GM12878 (cell line): ENCODE data around the gene ZNF512B. TPM values are rescaled to one million over a fixed set of nuclear protein-coding genes. Genes with fewer than 3 reads are reported as not detected.

ENCODE experiments used
- ATAC-seq: fragments of 200-7000 bp; cut with Tn5 transposase; 3 replicates; pipeline ENCODE4 v1.9.1; 2020; ENCODE audit warnings: mild to moderate bottlenecking, moderate library complexity
- BruUV-seq: library from RNA; stranded (reverse); fragments of 400-500 nt; replicated peaks from 2 replicates; lab custom pipeline; 2021; lab: Mats Ljungman, UMichigan
- CTCF ChIA-PET: fragments of 300-600 bp; sonication (Branson Sonifier 250); formaldehyde crosslinking; extraction: SDS; loops from one replicate; lab custom pipeline; 2021; ENCODE audit warnings: inconsistent platforms; lab: Yijun Ruan, JAX
- POLR2A ChIA-PET: fragments of 350-600 bp; formaldehyde crosslinking; extraction: SDS; loops from one replicate; lab custom pipeline; 2021; ENCODE audit warnings: inconsistent platforms; lab: Charles Lee
- RAD21 ChIA-PET: fragments of 300-600 bp; sonication (Branson Sonifier 250); formaldehyde crosslinking; loops from one replicate; lab custom pipeline; 2023; ENCODE audit warnings: antibody characterized with exemption; ENCODE audit not compliant: unreplicated experiment; lab: Charles Lee
- SMC1A ChIA-PET: fragments of 300-600 bp; sonication (Branson Sonifier 250); formaldehyde crosslinking; loops from one replicate; lab custom pipeline; 2023; ENCODE audit not compliant: unreplicated experiment, uncharacterized antibody; lab: Charles Lee
- DNase-seq: peaks from one replicate; pipeline ENCODE4 v3.0.0-alpha.2; 2011; ENCODE audit warnings: low read depth, low spot score
- FAIRE-seq: peaks from 3 replicates; lab custom pipeline; 2011; peaks lifted over from hg19 to GRCh38; lab: Jason Lieb, UNC
- H2AFZ ChIP-seq: 2 replicates; pipeline ENCODE4 v1.6.0; 2011; ENCODE audit warnings: low read depth, low read length, control low read depth; ENCODE audit not compliant: control insufficient read depth
- H3K27ac ChIP-seq: 2 replicates; pipeline ENCODE4 v1.5.1; 2011; ENCODE audit warnings: control low read depth; ENCODE audit not compliant: control insufficient read depth, insufficient read depth
- H3K27me3 ChIP-seq, 2 experiments: replicated peaks in 1 of 2; 2 replicates each; pipeline versions ENCODE4 v1.6.0 to v1.6.1; 2011; ENCODE audit warnings: low read length in 1 of 2; ENCODE audit not compliant: control insufficient read depth in 2 of 2, insufficient read depth in 2 of 2
- H3K36me3 ChIP-seq, 2 experiments: 2 replicates each; pipeline ENCODE4 v1.5.1; 2011; ENCODE audit warnings: low read length in 1 of 2; ENCODE audit not compliant: control insufficient read depth in 2 of 2, insufficient read depth in 2 of 2
- H3K4me1 ChIP-seq: 2 replicates; pipeline ENCODE4 v1.6.1; 2011; ENCODE audit warnings: mild to moderate bottlenecking, low read length, moderate library complexity, mixed read lengths; ENCODE audit not compliant: control insufficient read depth, insufficient read depth
- H3K4me2 ChIP-seq: 2 replicates; pipeline ENCODE4 v1.6.0; 2011; ENCODE audit warnings: control low read depth; ENCODE audit not compliant: control insufficient read depth, insufficient read depth
- H3K4me3 ChIP-seq: fragments of 200-600 bp; sonication (generic); 2 replicates; pipeline ENCODE4 v1.5.1; 2016
- H3K79me2 ChIP-seq: 2 replicates; pipeline ENCODE4 v1.6.0; 2011; ENCODE audit warnings: low read length; ENCODE audit not compliant: control insufficient read depth, insufficient read depth
- H3K9ac ChIP-seq: 2 replicates; pipeline ENCODE4 v1.8.0; 2011; ENCODE audit warnings: low read length, control low read depth, mixed read lengths; ENCODE audit not compliant: control insufficient read depth, insufficient read depth
- H3K9me3 ChIP-seq: replicated peaks from 3 replicates; pipeline ENCODE4 v1.5.1; 2011; ENCODE audit warnings: mild to moderate bottlenecking, low read length; ENCODE audit not compliant: control insufficient read depth, insufficient read depth
- H4K20me1 ChIP-seq: 2 replicates; pipeline ENCODE4 v1.6.0; 2011; ENCODE audit not compliant: control insufficient read depth, insufficient read depth
- ASH2L ChIP-seq: fragments of 300-600, 200-600 bp; sonication (generic); IDR thresholded peaks from 2 replicates; pipeline ENCODE4 v1.6.1; 2017; ENCODE audit warnings: low read depth, mild to moderate bottlenecking, borderline replicate concordance
- CHD2 ChIP-seq: IDR thresholded peaks from 2 replicates; pipeline ENCODE4 v1.6.1; 2011; ENCODE audit warnings: low read depth, low read length, improper control_type of control experiment, borderline replicate concordance
- RUNX3 ChIP-seq: IDR thresholded peaks from 2 replicates; pipeline ENCODE4 v1.6.1; 2012; ENCODE audit warnings: low read length, inconsistent platforms
- SP1 ChIP-seq: IDR thresholded peaks from one replicate; pipeline ENCODE4 v1.6.1; 2011; ENCODE audit warnings: low read depth, low read length
- TARDBP ChIP-seq: IDR thresholded peaks from 2 replicates; pipeline ENCODE4 v1.6.1; 2016; ENCODE audit warnings: borderline replicate concordance
- ZNF622 ChIP-seq: fragments of 450-650 bp; IDR thresholded peaks from 2 replicates; pipeline ENCODE4 v1.6.1; 2017; ENCODE audit warnings: mild to moderate bottlenecking, inconsistent platforms
- WGBS: methylation state at CpG from one replicate; pipeline ENCODE4 v1.1.6; 2016; ENCODE audit warnings: low lambda C conversion rate; ENCODE audit not compliant: insufficient replicate concordance, insufficient coverage; ENCODE audit errors: missing lambda C conversion rate; 5-methylcytosine and 5-hydroxymethylcytosine counted together
- in situ Hi-C: fragments of 300-500 bp; cut with MboI; formaldehyde crosslinking; loops from 9 replicates; pipeline ENCODE4 v1.14.3; 2018; ENCODE audit warnings: mixed read lengths
- intact Hi-C: fragments of 100-400 bp; cut with micrococcal nuclease; formaldehyde crosslinking; loops from one replicate; pipeline ENCODE4 v1.14.2; 2022; ENCODE audit not compliant: unreplicated experiment
- polyA plus RNA-seq, 11 experiments: library from polyadenylated mRNA; depleted of rRNA in 4 of 11; unstranded in 6 of 11; stranded (reverse) in 5 of 11; fragments of >200 nt; fragmentation: Nextera tagmentation in 4 of 11; fragmentation: Illumina TruSeq in 1 of 11; extraction: Ambion mirVana in 4 of 11; extraction: Trizol in 1 of 11; gene quantifications; 1 replicate in 1 of 11; 2 replicates in 10 of 11; pipeline versions ENCODE4 v1.2.1 to v1.2.3, GENCODE V29; 2011 to 2016; ENCODE audit warnings: inconsistent platforms in 2 of 11, missing spikeins in 2 of 11, low read depth in 1 of 11
- total RNA-seq, 4 experiments: library from RNA; depleted of rRNA in 3 of 4; stranded (reverse); fragments of >200 nt in 3 of 4; fragmentation: Illumina TruSeq in 1 of 4; extraction: Trizol in 1 of 4; gene quantifications; 2 replicates each; pipeline versions ENCODE4 v1.2.1 to v1.2.3, GENCODE V29; 2013 to 2021
- TF ChIP-seq, protein P1 (sequence below): fragments of 450-650 bp; IDR thresholded peaks from 2 replicates; pipeline ENCODE4 v1.6.1; 2017; ENCODE audit warnings: mild to moderate bottlenecking, moderate library complexity
- TF ChIP-seq, protein P2 (sequence below): fragments of 450-650 bp; IDR thresholded peaks from 2 replicates; pipeline ENCODE4 v1.6.1; 2018; ENCODE audit warnings: mild to moderate bottlenecking, low read depth, moderate library complexity; ENCODE audit not compliant: partially characterized antibody
- TF ChIP-seq, protein P3 (sequence below): IDR thresholded peaks from 2 replicates; pipeline ENCODE4 v1.6.1; 2012; ENCODE audit warnings: low read depth, low read length, improper control_type of control experiment

ZNF512B gene
- total and polyA plus RNA-seq, 10 of the 15 experiments (the other 5 are each of a cell fraction or from before 2014, with no cell fraction given): 0.06 to 23.9 (median 4.0) TPM

DNA sequence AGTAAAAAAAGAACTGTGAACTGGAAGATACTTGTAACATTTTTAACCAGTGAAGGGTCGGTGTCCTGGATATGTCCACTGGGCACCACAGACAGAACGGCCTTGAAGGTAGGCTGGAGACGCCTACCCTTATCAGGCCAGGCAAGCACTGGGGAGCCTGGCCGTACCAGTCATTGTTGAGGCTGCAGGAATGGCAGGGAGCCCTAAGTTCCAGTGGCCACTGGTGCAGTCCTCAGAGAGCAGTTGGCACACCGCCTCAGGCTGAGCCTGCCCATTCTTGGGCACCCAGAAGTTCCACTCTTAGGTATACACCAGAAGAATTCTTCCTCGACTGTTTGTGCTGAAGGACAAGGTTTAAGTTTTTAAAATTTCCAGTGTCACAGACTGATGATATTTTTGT is 54.3 kb downstream of the ZNF512B start:
- CTCF ChIA-PET: interaction anchor here (1.1 to 1.2 kb wide), 2 partner anchors 9 to 26 kb away, joined by 3 read pairs; no protein-coding TSS in a partner anchor
- Histone ChIP-seq H3K9me3 (peaks cover 2% of the 10 kb centered on the region; the same call in 2 of the 3 replicates), H3K36me3 (peaks cover 4 to 9% of the 10 kb centered on the region in 2 experiments; a peak in 3 of 4 replicates), H4K20me1 (no peaks in the 10 kb centered on the region), H3K27me3 (no peaks in the 10 kb centered on the region), H3K27ac (no peak overlapping the region), H3K79me2 (peaks cover 27% of the 10 kb centered on the region), H2AFZ (no peak overlapping the region), H3K4me2 (no peak overlapping the region), H3K9ac (no peak overlapping the region), H3K4me3 (no peak overlapping the region), H3K4me1 (peaks cover 3% of the 10 kb centered on the region)
- SMC1A ChIA-PET: no interaction called here
- RAD21 ChIA-PET: no interaction called here
- TF ChIP-seq ZNF622 (no peak), TARDBP (no peak), CHD2 (no peak), RUNX3 (no peak), ASH2L (no peak), SP1 (no peak)
- TF ChIP-seq, protein P1, sequence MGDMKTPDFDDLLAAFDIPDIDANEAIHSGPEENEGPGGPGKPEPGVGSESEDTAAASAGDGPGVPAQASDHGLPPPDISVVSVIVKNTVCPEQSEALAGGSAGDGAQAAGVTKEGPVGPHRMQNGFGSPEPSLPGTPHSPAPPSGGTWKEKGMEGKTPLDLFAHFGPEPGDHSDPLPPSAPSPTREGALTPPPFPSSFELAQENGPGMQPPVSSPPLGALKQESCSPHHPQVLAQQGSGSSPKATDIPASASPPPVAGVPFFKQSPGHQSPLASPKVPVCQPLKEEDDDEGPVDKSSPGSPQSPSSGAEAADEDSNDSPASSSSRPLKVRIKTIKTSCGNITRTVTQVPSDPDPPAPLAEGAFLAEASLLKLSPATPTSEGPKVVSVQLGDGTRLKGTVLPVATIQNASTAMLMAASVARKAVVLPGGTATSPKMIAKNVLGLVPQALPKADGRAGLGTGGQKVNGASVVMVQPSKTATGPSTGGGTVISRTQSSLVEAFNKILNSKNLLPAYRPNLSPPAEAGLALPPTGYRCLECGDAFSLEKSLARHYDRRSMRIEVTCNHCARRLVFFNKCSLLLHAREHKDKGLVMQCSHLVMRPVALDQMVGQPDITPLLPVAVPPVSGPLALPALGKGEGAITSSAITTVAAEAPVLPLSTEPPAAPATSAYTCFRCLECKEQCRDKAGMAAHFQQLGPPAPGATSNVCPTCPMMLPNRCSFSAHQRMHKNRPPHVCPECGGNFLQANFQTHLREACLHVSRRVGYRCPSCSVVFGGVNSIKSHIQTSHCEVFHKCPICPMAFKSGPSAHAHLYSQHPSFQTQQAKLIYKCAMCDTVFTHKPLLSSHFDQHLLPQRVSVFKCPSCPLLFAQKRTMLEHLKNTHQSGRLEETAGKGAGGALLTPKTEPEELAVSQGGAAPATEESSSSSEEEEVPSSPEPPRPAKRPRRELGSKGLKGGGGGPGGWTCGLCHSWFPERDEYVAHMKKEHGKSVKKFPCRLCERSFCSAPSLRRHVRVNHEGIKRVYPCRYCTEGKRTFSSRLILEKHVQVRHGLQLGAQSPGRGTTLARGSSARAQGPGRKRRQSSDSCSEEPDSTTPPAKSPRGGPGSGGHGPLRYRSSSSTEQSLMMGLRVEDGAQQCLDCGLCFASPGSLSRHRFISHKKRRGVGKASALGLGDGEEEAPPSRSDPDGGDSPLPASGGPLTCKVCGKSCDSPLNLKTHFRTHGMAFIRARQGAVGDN: no peak
- TF ChIP-seq, protein P2, sequence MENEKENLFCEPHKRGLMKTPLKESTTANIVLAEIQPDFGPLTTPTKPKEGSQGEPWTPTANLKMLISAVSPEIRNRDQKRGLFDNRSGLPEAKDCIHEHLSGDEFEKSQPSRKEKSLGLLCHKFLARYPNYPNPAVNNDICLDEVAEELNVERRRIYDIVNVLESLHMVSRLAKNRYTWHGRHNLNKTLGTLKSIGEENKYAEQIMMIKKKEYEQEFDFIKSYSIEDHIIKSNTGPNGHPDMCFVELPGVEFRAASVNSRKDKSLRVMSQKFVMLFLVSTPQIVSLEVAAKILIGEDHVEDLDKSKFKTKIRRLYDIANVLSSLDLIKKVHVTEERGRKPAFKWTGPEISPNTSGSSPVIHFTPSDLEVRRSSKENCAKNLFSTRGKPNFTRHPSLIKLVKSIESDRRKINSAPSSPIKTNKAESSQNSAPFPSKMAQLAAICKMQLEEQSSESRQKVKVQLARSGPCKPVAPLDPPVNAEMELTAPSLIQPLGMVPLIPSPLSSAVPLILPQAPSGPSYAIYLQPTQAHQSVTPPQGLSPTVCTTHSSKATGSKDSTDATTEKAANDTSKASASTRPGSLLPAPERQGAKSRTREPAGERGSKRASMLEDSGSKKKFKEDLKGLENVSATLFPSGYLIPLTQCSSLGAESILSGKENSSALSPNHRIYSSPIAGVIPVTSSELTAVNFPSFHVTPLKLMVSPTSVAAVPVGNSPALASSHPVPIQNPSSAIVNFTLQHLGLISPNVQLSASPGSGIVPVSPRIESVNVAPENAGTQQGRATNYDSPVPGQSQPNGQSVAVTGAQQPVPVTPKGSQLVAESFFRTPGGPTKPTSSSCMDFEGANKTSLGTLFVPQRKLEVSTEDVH: no peak
- TF ChIP-seq, protein P3, sequence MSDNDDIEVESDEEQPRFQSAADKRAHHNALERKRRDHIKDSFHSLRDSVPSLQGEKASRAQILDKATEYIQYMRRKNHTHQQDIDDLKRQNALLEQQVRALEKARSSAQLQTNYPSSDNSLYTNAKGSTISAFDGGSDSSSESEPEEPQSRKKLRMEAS: no peak
- WGBS: 100% methylated on average over 6 of the region's 6 CpGs
- no peak for DNase-seq
- FAIRE-seq: no peak
- ATAC-seq: no peak
- in situ Hi-C loops: no loop called here
- BruUV-seq: no TSS peak
- intact Hi-C loops: no loop called here
- POLR2A ChIA-PET: no interaction called here
